ENCODE measurements around the gene GPC6.

The GPC6 gene

GRCh38 chr13:93744886-93745285 lies 518.3 kb downstream of the GPC6 start:
- FAIRE-seq (no peak), DNase-seq (ENCODE audit: insufficient read length) (no peak)
- TF ChIP-seq POLR2A (IDR thresholded peaks at IDR 0.05; ENCODE audit: low read depth, low read length), result no peak
- TF ChIP-seq POLR2AphosphoS5 (IDR thresholded peaks at IDR 0.05; ENCODE audit: low read depth, low read length), result no peak
- TF ChIP-seq TAF1 (IDR thresholded peaks at IDR 0.05; ENCODE audit: borderline replicate concordance, low read depth, low read length), result no peak

GRCh38 chr13:93745884-93746283 lies 519.3 kb downstream of the GPC6 start:
- TF ChIP-seq TAF1 (IDR thresholded peaks at IDR 0.05; ENCODE audit: borderline replicate concordance, low read depth, low read length) (no peak), POLR2A (IDR thresholded peaks at IDR 0.05; ENCODE audit: low read depth, low read length) (no peak), POLR2AphosphoS5 (IDR thresholded peaks at IDR 0.05; ENCODE audit: low read depth, low read length) (no peak)
- FAIRE-seq (no peak), DNase-seq (ENCODE audit: insufficient read length) (no peak)

GRCh38 chr13:93746589-93746988 lies 520.0 kb downstream of the GPC6 start:
- DNase-seq (ENCODE audit: insufficient read length), result no peak

GRCh38 chr13:93750676-93751075 lies 524.1 kb downstream of the GPC6 start:
- DNase-seq (ENCODE audit: insufficient read length) (no peak), FAIRE-seq (no peak)
- TF ChIP-seq POLR2A (IDR thresholded peaks at IDR 0.05; ENCODE audit: low read depth, low read length) (no peak), TAF1 (IDR thresholded peaks at IDR 0.05; ENCODE audit: borderline replicate concordance, low read depth, low read length) (no peak), POLR2AphosphoS5 (IDR thresholded peaks at IDR 0.05; ENCODE audit: low read depth, low read length) (no peak)

More at GRCh38 chr13:93746589-93746988, 520.0 kb downstream of the GPC6 start:
- FAIRE-seq, result no peak
- TF ChIP-seq POLR2AphosphoS5 (IDR thresholded peaks at IDR 0.05; ENCODE audit: low read depth, low read length) (no peak), TAF1 (IDR thresholded peaks at IDR 0.05; ENCODE audit: borderline replicate concordance, low read depth, low read length) (no peak), POLR2A (IDR thresholded peaks at IDR 0.05; ENCODE audit: low read depth, low read length) (no peak)

GRCh38 chr13:93751117-93751516 lies 524.5 kb downstream of the GPC6 start:
- no peak for FAIRE-seq
- DNase-seq (ENCODE audit: insufficient read length), result no peak
- no peak for TF ChIP-seq TAF1 (IDR thresholded peaks at IDR 0.05; ENCODE audit: borderline replicate concordance, low read depth, low read length)
- no peak for TF ChIP-seq POLR2A (IDR thresholded peaks at IDR 0.05; ENCODE audit: low read depth, low read length)
- TF ChIP-seq POLR2AphosphoS5 (IDR thresholded peaks at IDR 0.05; ENCODE audit: low read depth, low read length), result no peak

- TF ChIP-seq TAF1 (IDR thresholded peaks at IDR 0.05; ENCODE audit: borderline replicate concordance, low read depth, low read length), result no peak
- no peak for TF ChIP-seq POLR2A (IDR thresholded peaks at IDR 0.05; ENCODE audit: low read depth, low read length)
- no peak for TF ChIP-seq POLR2AphosphoS5 (IDR thresholded peaks at IDR 0.05; ENCODE audit: low read depth, low read length)
- no peak for FAIRE-seq
- no peak for DNase-seq (ENCODE audit: insufficient read length)
Observed at GRCh38 chr13:93752541-93752940, 525.9 kb downstream of the GPC6 start.

- DNase-seq (ENCODE audit: insufficient read length) (no peak), FAIRE-seq (no peak)
- no peak for TF ChIP-seq POLR2AphosphoS5 (IDR thresholded peaks at IDR 0.05; ENCODE audit: low read depth, low read length)
- TF ChIP-seq POLR2A (IDR thresholded peaks at IDR 0.05; ENCODE audit: low read depth, low read length), result no peak
- no peak for TF ChIP-seq TAF1 (IDR thresholded peaks at IDR 0.05; ENCODE audit: borderline replicate concordance, low read depth, low read length)
Observed at GRCh38 chr13:93753639-93754038, 527.0 kb downstream of the GPC6 start.

GRCh38 chr13:93755341-93755740 lies 528.7 kb downstream of the GPC6 start:
- no peak for TF ChIP-seq POLR2A (IDR thresholded peaks at IDR 0.05; ENCODE audit: low read depth, low read length)
- no peak for TF ChIP-seq TAF1 (IDR thresholded peaks at IDR 0.05; ENCODE audit: borderline replicate concordance, low read depth, low read length)
- TF ChIP-seq POLR2AphosphoS5 (IDR thresholded peaks at IDR 0.05; ENCODE audit: low read depth, low read length), result no peak
- DNase-seq (ENCODE audit: insufficient read length), result no peak
- no peak for FAIRE-seq

GRCh38 chr13:93758575-93758974 lies 532.0 kb downstream of the GPC6 start:
- FAIRE-seq (no peak), DNase-seq (ENCODE audit: insufficient read length) (no peak)
- TF ChIP-seq POLR2AphosphoS5 (IDR thresholded peaks at IDR 0.05; ENCODE audit: low read depth, low read length), result no peak
- no peak for TF ChIP-seq TAF1 (IDR thresholded peaks at IDR 0.05; ENCODE audit: borderline replicate concordance, low read depth, low read length)
- no peak for TF ChIP-seq POLR2A (IDR thresholded peaks at IDR 0.05; ENCODE audit: low read depth, low read length)

GRCh38 chr13:93762708-93763426 lies 536.3 kb downstream of the GPC6 start:
- FAIRE-seq (no peak), DNase-seq (ENCODE audit: insufficient read length) (no peak)
- TF ChIP-seq POLR2A (IDR thresholded peaks at IDR 0.05; ENCODE audit: low read depth, low read length) (no peak), TAF1 (IDR thresholded peaks at IDR 0.05; ENCODE audit: borderline replicate concordance, low read depth, low read length) (no peak), POLR2AphosphoS5 (IDR thresholded peaks at IDR 0.05; ENCODE audit: low read depth, low read length) (no peak)

- FAIRE-seq (no peak), DNase-seq (ENCODE audit: insufficient read length) (no peak)
- TF ChIP-seq POLR2AphosphoS5 (IDR thresholded peaks at IDR 0.05; ENCODE audit: low read depth, low read length), result no peak
- TF ChIP-seq POLR2A (IDR thresholded peaks at IDR 0.05; ENCODE audit: low read depth, low read length), result no peak
- no peak for TF ChIP-seq TAF1 (IDR thresholded peaks at IDR 0.05; ENCODE audit: borderline replicate concordance, low read depth, low read length)
Observed at GRCh38 chr13:93765062-93765461, 538.5 kb downstream of the GPC6 start.

GRCh38 chr13:93765811-93766210 lies 539.2 kb downstream of the GPC6 start:
- no peak for TF ChIP-seq TAF1 (IDR thresholded peaks at IDR 0.05; ENCODE audit: borderline replicate concordance, low read depth, low read length)
- TF ChIP-seq POLR2AphosphoS5 (IDR thresholded peaks at IDR 0.05; ENCODE audit: low read depth, low read length), result no peak
- TF ChIP-seq POLR2A (IDR thresholded peaks at IDR 0.05; ENCODE audit: low read depth, low read length), result no peak
- no peak for DNase-seq (ENCODE audit: insufficient read length)
- no peak for FAIRE-seq
